ENCODE measurements around the gene UBE3B. TPM values are rescaled to one million over a fixed set of nuclear protein-coding genes. Genes with fewer than 3 reads are reported as not detected.

Gene UBE3B
- total RNA-seq, 4 donors from 2014 or later = 34.4 to 73.0 (median 71.6) TPM

DNA sequence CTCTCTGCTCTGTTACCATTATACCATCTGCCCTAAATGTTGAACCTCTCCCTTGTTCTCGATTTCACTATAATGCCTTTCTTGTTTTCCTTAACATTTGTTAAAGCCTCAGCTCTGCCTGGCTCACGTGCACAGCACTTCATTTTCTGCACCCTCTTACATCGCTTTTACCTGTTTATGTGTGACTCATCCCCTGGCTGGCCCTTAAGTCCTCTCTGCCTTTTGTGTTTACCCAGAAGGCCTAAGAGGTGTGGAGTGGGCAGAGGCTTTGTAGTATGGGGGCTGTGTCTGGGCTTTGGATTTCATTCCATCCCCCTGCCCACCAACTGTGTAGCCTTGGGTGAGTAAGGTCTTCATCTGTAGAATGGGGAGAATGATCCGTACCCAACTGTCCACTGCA, 36.5 kb downstream of the UBE3B start:
- H3K27ac ChIP-seq = no peak overlapping the region
- in situ Hi-C loops (cut with MboI; ENCODE audit: low pct_ligation_motif_present in 1 of 4, low pct_unique_long_range_greater_than_20kb in 1 of 4, low sequenced_read_pairs in 3 of 4) (loop anchor here in 1 of 4 donors (10.0 kb wide), 1 partner anchor 261 kb away; no protein-coding TSS in a partner anchor), intact Hi-C loops (cut with DNase I; ENCODE audit: low total_unique reads) (no loop called here)
- no peaks in the 10 kb centered on the region for H3K27me3 ChIP-seq
- TF ChIP-seq POLR2A (IDR thresholded peaks at IDR 0.05) (no peak), EP300 (IDR thresholded peaks at IDR 0.05; ENCODE audit: low read depth) (no peak), POLR2AphosphoS5 (IDR thresholded peaks at IDR 0.05) (no peak)
- TF ChIP-seq, protein P1, sequence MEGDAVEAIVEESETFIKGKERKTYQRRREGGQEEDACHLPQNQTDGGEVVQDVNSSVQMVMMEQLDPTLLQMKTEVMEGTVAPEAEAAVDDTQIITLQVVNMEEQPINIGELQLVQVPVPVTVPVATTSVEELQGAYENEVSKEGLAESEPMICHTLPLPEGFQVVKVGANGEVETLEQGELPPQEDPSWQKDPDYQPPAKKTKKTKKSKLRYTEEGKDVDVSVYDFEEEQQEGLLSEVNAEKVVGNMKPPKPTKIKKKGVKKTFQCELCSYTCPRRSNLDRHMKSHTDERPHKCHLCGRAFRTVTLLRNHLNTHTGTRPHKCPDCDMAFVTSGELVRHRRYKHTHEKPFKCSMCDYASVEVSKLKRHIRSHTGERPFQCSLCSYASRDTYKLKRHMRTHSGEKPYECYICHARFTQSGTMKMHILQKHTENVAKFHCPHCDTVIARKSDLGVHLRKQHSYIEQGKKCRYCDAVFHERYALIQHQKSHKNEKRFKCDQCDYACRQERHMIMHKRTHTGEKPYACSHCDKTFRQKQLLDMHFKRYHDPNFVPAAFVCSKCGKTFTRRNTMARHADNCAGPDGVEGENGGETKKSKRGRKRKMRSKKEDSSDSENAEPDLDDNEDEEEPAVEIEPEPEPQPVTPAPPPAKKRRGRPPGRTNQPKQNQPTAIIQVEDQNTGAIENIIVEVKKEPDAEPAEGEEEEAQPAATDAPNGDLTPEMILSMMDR (IDR thresholded peaks at IDR 0.05) = no peak
- H3K4me1 ChIP-seq = no peaks in the 10 kb centered on the region
- no peak overlapping the region for H3K4me3 ChIP-seq
- peaks cover 0 to 61% (median 28%) of the 10 kb centered on the region in 4 donors for H3K36me3 ChIP-seq
- no peak for DNase-seq
- no peaks in the 10 kb centered on the region for H3K9me3 ChIP-seq
- WGBS, 2 donors (ENCODE audit: low coverage in 1 of 2) = 87 to 93% methylated on average over 3 to 4 of the region's 4 CpGs

DNA sequence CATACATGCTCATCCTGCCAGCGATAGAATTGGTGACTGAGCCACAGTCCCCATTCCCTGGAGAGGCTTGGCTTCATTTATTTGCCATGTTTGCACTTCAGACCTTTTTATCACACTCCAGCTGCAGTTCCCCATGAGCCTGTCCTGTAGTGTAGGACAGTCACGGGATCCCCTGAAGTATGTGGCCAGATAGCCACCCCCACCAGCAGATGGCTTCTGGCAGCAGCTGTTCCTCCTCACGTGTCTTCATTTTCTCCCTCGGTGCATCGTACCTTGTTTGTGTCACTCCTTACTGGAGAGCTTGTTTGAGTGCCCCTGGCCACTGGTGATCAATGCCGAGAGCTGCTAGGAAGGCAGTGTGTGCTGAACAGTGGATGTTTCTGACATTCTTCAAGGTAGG, 40.2 kb downstream of the UBE3B start:
- intact Hi-C loops (cut with DNase I; ENCODE audit: low total_unique reads) (no loop called here), in situ Hi-C loops (cut with MboI; ENCODE audit: low pct_ligation_motif_present in 1 of 4, low pct_unique_long_range_greater_than_20kb in 1 of 4, low sequenced_read_pairs in 3 of 4) (loop anchor here in 2 of 4 donors (5.0 to 10.0 kb wide), 2 partner anchors 255 to 257 kb away; no protein-coding TSS in a partner anchor)
- no peaks in the 10 kb centered on the region for H3K27me3 ChIP-seq
- no peaks in the 10 kb centered on the region for H3K4me1 ChIP-seq
- 78% methylated on average over 6 of the region's 6 CpGs; no CpG with 5 or more reads in 1 of the 2 donors for WGBS, 2 donors (ENCODE audit: low coverage in 1 of 2)
- no peak for DNase-seq
- no peak overlapping the region for H3K4me3 ChIP-seq
- H3K36me3 ChIP-seq = peaks cover 0 to 47% (median 14%) of the 10 kb centered on the region in 4 donors
- no peak for TF ChIP-seq POLR2A (IDR thresholded peaks at IDR 0.05)
- TF ChIP-seq EP300 (IDR thresholded peaks at IDR 0.05; ENCODE audit: low read depth) = no peak
- TF ChIP-seq, protein P1 (IDR thresholded peaks at IDR 0.05) = no peak
- no peak for TF ChIP-seq POLR2AphosphoS5 (IDR thresholded peaks at IDR 0.05)
- no peak overlapping the region for H3K27ac ChIP-seq
- no peaks in the 10 kb centered on the region for H3K9me3 ChIP-seq

DNA sequence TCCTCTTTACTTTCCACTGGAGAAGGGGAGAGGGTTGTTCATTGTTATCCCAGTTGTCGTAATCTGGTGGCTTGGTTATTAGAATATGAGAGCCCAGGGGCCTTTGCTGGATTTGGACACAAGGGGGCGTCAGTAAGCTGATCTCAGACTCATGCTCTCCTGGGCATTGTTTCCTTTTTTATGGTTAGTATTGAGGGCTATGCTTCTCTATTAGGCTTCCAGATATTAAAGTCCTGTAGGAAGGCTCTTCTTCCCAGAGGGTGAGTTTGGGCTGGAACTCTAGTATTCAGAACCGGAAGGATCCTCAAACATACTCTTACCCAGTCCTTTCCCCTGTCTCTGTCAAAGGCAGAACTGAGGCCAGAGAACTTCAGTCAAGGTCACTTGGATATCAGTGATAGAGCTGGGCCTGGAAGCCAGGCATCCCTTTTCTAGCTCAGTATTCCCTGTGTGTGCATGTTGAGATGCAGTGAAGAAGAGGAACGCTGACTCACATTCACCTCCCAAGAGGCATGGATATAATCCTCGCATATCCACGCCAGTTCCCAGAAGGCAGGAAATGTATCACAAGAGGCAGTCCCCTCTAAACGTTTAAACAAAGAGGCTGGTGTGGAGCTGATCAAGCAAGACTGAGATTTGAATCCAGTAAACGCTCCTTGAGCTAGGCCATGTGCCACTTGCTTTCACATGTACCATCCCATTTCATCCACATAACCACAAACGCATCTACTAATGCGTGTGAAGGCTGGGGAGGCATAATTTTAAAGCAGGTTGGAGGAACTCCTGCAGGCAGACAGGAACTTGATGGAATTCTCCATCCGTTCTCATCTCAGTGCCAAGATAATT, 41.6 kb downstream of the UBE3B start:
- in situ Hi-C loops (cut with MboI; ENCODE audit: low pct_ligation_motif_present in 1 of 4, low pct_unique_long_range_greater_than_20kb in 1 of 4, low sequenced_read_pairs in 3 of 4) = loop anchor here in 2 of 4 donors (5.0 to 10.0 kb wide), 2 partner anchors 253 to 256 kb away; no protein-coding TSS in a partner anchor
- DNase-seq = peak; percentile 59
- TF ChIP-seq, protein P1 (IDR thresholded peaks at IDR 0.05) = peak; percentile 68 to 85 (median 78)
- TF ChIP-seq POLR2AphosphoS5 (IDR thresholded peaks at IDR 0.05) (peak in 1 of 3 donors; percentile 11), EP300 (IDR thresholded peaks at IDR 0.05; ENCODE audit: low read depth) (no peak), POLR2A (IDR thresholded peaks at IDR 0.05) (no peak)
- Histone ChIP-seq H3K4me1 (no peaks in the 10 kb centered on the region), H3K4me3 (no peak overlapping the region), H3K27ac (peak overlapping the region; percentile 30 to 55 (median 48)), H3K27me3 (no peaks in the 10 kb centered on the region), H3K36me3 (peaks cover 0 to 48% (median 10%) of the 10 kb centered on the region in 4 donors), H3K9me3 (no peaks in the 10 kb centered on the region)
- intact Hi-C loops (cut with DNase I; ENCODE audit: low total_unique reads) = no loop called here
- WGBS, 2 donors (ENCODE audit: low coverage in 1 of 2) = 51 to 65% methylated on average over 5 to 11 of the region's 11 CpGs

DNA sequence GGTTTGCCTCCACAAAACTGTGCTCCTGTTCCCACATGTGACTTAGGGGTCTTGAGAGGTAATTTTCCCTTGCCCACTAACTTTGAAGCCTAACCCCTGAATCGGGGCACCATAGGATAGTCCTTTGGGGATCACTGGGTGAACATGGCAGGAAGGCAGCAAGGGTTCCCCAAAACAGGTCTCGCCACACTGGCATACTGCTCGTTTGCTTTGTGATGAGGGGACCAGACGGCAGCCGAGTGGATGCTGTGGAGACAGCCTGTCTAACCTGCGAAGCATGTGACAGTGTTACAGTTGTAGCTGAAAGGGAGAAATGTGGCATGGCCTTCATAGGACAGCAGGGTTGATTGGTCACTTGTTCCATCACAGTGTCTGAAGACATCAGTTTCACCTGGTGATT, 42.4 kb downstream of the UBE3B start:
- TF ChIP-seq, protein P1 (IDR thresholded peaks at IDR 0.05) = no peak
- no peak for TF ChIP-seq POLR2AphosphoS5 (IDR thresholded peaks at IDR 0.05)
- H3K36me3 ChIP-seq = peaks cover 0 to 55% (median 10%) of the 10 kb centered on the region in 4 donors

More for the DNA sequence above, 42.4 kb downstream of the UBE3B start:
- 95% methylated on average over 6 of the region's 6 CpGs; no CpG with 5 or more reads in 1 of the 2 donors for WGBS, 2 donors (ENCODE audit: low coverage in 1 of 2)
- Histone ChIP-seq H3K4me1 (no peaks in the 10 kb centered on the region), H3K27ac (peak overlapping the region; percentile 6 to 55 (median 48)), H3K4me3 (no peak overlapping the region), H3K9me3 (no peaks in the 10 kb centered on the region), H3K27me3 (no peaks in the 10 kb centered on the region)
- intact Hi-C loops (cut with DNase I; ENCODE audit: low total_unique reads) (no loop called here), in situ Hi-C loops (cut with MboI; ENCODE audit: low pct_ligation_motif_present in 1 of 4, low pct_unique_long_range_greater_than_20kb in 1 of 4, low sequenced_read_pairs in 3 of 4) (loop anchor here in 2 of 4 donors (5.0 to 10.0 kb wide), 2 partner anchors 253 to 255 kb away; no protein-coding TSS in a partner anchor)
- no peak for DNase-seq
